NCI-H1930 (cell line): ENCODE results near the gene ITSN1.
"Not testable (repeated sequence)": the region's sequence is repeated elsewhere in the genome, so short reads cannot be mapped to it uniquely, and the experiment has no call there.

Experiments used
- DNase-seq, 2 experiments: peaks; one replicate each; lab custom pipeline; 2025; lab: John Stamatoyannopoulos, UW

ITSN1 gene

GRCh38 chr21:33769057-33769456 lies 126.8 kb downstream of the ITSN1 start:
- DNase-seq, result no peak

GRCh38 chr21:33770542-33770941 lies 128.2 kb downstream of the ITSN1 start:
- DNase-seq, result no peak

GRCh38 chr21:33771976-33772375 lies 129.7 kb downstream of the ITSN1 start:
- no peak for DNase-seq

GRCh38 chr21:33774551-33774950 lies 132.2 kb downstream of the ITSN1 start:
- DNase-seq, result no peak

GRCh38 chr21:33775100-33775828 lies 133.0 kb downstream of the ITSN1 start:
- DNase-seq, result no peak

- DNase-seq, result no peak
These were observed 138.3 kb downstream of the ITSN1 start for GRCh38 chr21:33780631-33781030.

- no peak for DNase-seq
These were observed 138.8 kb downstream of the ITSN1 start for GRCh38 chr21:33781121-33781520.

- DNase-seq, result no peak
These were observed 141.1 kb downstream of the ITSN1 start for GRCh38 chr21:33783187-33783979.

- no peak for DNase-seq
These were observed 145.1 kb downstream of the ITSN1 start for GRCh38 chr21:33787431-33787830.

- DNase-seq, result not testable (repeated sequence)
These were observed 146.1 kb downstream of the ITSN1 start for GRCh38 chr21:33788438-33788837.

- DNase-seq, result no peak
These were observed 147.4 kb downstream of the ITSN1 start for GRCh38 chr21:33789697-33790096.

- DNase-seq, result no peak
These were observed 148.8 kb downstream of the ITSN1 start for GRCh38 chr21:33791073-33791472.

GRCh38 chr21:33794596-33794995 lies 152.3 kb downstream of the ITSN1 start:
- DNase-seq, result no peak

GRCh38 chr21:33797565-33797964 lies 155.3 kb downstream of the ITSN1 start:
- no peak for DNase-seq

- no peak for DNase-seq
These were observed 157.2 kb downstream of the ITSN1 start for GRCh38 chr21:33799378-33800090.

- DNase-seq, result no peak
These were observed 158.6 kb downstream of the ITSN1 start for GRCh38 chr21:33800753-33801423.

GRCh38 chr21:33801424-33802405 lies 159.4 kb downstream of the ITSN1 start:
- DNase-seq, result peak; percentile 2 to 59

GRCh38 chr21:33802481-33802880 lies 160.2 kb downstream of the ITSN1 start:
- no peak for DNase-seq

- DNase-seq, result no peak
These were observed 166.5 kb downstream of the ITSN1 start for GRCh38 chr21:33808715-33809367.

- no peak for DNase-seq
These were observed 168.5 kb downstream of the ITSN1 start for GRCh38 chr21:33810766-33811165.
